ENCODE data around the gene GNA14.

GRCh38 chr9:77616191-77616590 is 31.9 kb downstream of the GNA14 start:
- TF ChIP-seq GATA3 (IDR thresholded peaks at IDR 0.05; ENCODE audit: low read depth, low read length) (no peak), GATA2 (IDR thresholded peaks at IDR 0.05; ENCODE audit: low read depth, low read length) (no peak)

Measured in SH-SY5Y (cell line).